Erythroblast (primary cell): ENCODE data around the gene HLF.

ENCODE experiments used
- GATA1 ChIP-seq: IDR thresholded peaks from 2 replicates; pipeline ENCODE4 v1.6.1; 2011; ENCODE audit warnings: low read depth, mild to moderate bottlenecking, control low read depth, low read length, moderate library complexity
- POLR2A ChIP-seq: IDR thresholded peaks from 2 replicates; pipeline ENCODE4 v1.6.1; 2011; ENCODE audit warnings: mild to moderate bottlenecking, low read length

GRCh38 chr17:55233840-55234239, 30.9 kb upstream of the HLF start:
- TF ChIP-seq POLR2A (no peak), GATA1 (no peak)
